GM19035 (cell line): ENCODE measurements around the gene TRMT10A.

Experiments
- ATAC-seq: cut with Tn5 transposase; IDR thresholded peaks from one replicate; pipeline ENCODE4 v1.9.1; 2021; ENCODE audit not compliant: unreplicated experiment

Gene TRMT10A

GRCh38 chr4:99563310-99564186 lies at the start of gene TRMT10A:
TRMT10A (minus strand) TSS chr4:99564039; CDS start chr4:99559338, 4,701 bp downstream.
- peak; percentile 95 for ATAC-seq

GRCh38 chr4:99612704-99613103 lies 48.9 kb upstream of the TRMT10A start:
- no peak for ATAC-seq

- ATAC-seq = no peak
These were observed 48.4 kb upstream of the TRMT10A start for GRCh38 chr4:99612281-99612680.

GRCh38 chr4:99610605-99611175 lies 46.9 kb upstream of the TRMT10A start:
- no peak for ATAC-seq

GRCh38 chr4:99608417-99608816 lies 44.6 kb upstream of the TRMT10A start:
- ATAC-seq = no peak

GRCh38 chr4:99606716-99607115 lies 42.9 kb upstream of the TRMT10A start:
- ATAC-seq = no peak

GRCh38 chr4:99594818-99595217 lies 31.0 kb upstream of the TRMT10A start:
- ATAC-seq = no peak

GRCh38 chr4:99593781-99594641 lies 30.2 kb upstream of the TRMT10A start:
- ATAC-seq = no peak

- no peak for ATAC-seq
These were observed 27.9 kb upstream of the TRMT10A start for GRCh38 chr4:99591757-99592156.

- no peak for ATAC-seq
These were observed 24.0 kb upstream of the TRMT10A start for GRCh38 chr4:99587803-99588202.

- ATAC-seq = no peak
These were observed 23.5 kb upstream of the TRMT10A start for GRCh38 chr4:99587309-99587708.

GRCh38 chr4:99586797-99587196 lies 23.0 kb upstream of the TRMT10A start:
- ATAC-seq = no peak

GRCh38 chr4:99586322-99586721 lies 22.5 kb upstream of the TRMT10A start:
- no peak for ATAC-seq

- no peak for ATAC-seq
These were observed 21.7 kb upstream of the TRMT10A start for GRCh38 chr4:99585516-99585915.

GRCh38 chr4:99578714-99579113 lies 14.9 kb upstream of the TRMT10A start:
- ATAC-seq = no peak

- peak; percentile 77 for ATAC-seq
These were observed 10.9 kb upstream of the TRMT10A start, which contains the start of gene MTTP for GRCh38 chr4:99574530-99575324. MTTP (plus strand) TSS chr4:99574824; CDS start chr4:99574910, 86 bp downstream.

GRCh38 chr4:99573735-99574368 lies 10.0 kb upstream of the TRMT10A start:
- ATAC-seq = no peak

GRCh38 chr4:99572527-99573240 lies 8.8 kb upstream of the TRMT10A start:
- ATAC-seq = no peak

GRCh38 chr4:99571883-99572282 lies 8.0 kb upstream of the TRMT10A start:
- ATAC-seq = no peak
